GM12878 (cell line): ENCODE results near the gene HIGD1C. TPM values are rescaled to one million over a fixed set of nuclear protein-coding genes. Genes with fewer than 3 reads are reported as not detected.

Experiments
- ATAC-seq: fragments of 200-7000 bp; cut with Tn5 transposase; 3 replicates; pipeline ENCODE4 v1.9.1; 2020; ENCODE audit warnings: mild to moderate bottlenecking, moderate library complexity
- BruUV-seq: library from RNA; stranded (reverse); fragments of 400-500 nt; replicated peaks from 2 replicates; lab custom pipeline; 2021; lab: Mats Ljungman, UMichigan
- CTCF ChIA-PET: fragments of 300-600 bp; sonication (Branson Sonifier 250); formaldehyde crosslinking; extraction: SDS; loops from one replicate; lab custom pipeline; 2021; ENCODE audit warnings: inconsistent platforms; lab: Yijun Ruan, JAX
- POLR2A ChIA-PET: fragments of 350-600 bp; formaldehyde crosslinking; extraction: SDS; loops from one replicate; lab custom pipeline; 2021; ENCODE audit warnings: inconsistent platforms; lab: Charles Lee
- RAD21 ChIA-PET: fragments of 300-600 bp; sonication (Branson Sonifier 250); formaldehyde crosslinking; loops from one replicate; lab custom pipeline; 2023; ENCODE audit warnings: antibody characterized with exemption; ENCODE audit not compliant: unreplicated experiment; lab: Charles Lee
- SMC1A ChIA-PET: fragments of 300-600 bp; sonication (Branson Sonifier 250); formaldehyde crosslinking; loops from one replicate; lab custom pipeline; 2023; ENCODE audit not compliant: unreplicated experiment, uncharacterized antibody; lab: Charles Lee
- DNase-seq: peaks from one replicate; pipeline ENCODE4 v3.0.0-alpha.2; 2011; ENCODE audit warnings: low read depth, low spot score
- FAIRE-seq: peaks from 3 replicates; lab custom pipeline; 2011; peaks lifted over from hg19 to GRCh38; lab: Jason Lieb, UNC
- H2AFZ ChIP-seq: 2 replicates; pipeline ENCODE4 v1.6.0; 2011; ENCODE audit warnings: low read depth, low read length, control low read depth; ENCODE audit not compliant: control insufficient read depth
- H3K27ac ChIP-seq: 2 replicates; pipeline ENCODE4 v1.5.1; 2011; ENCODE audit warnings: control low read depth; ENCODE audit not compliant: control insufficient read depth, insufficient read depth
- H3K27me3 ChIP-seq, 2 experiments: replicated peaks in 1 of 2; 2 replicates each; pipeline versions ENCODE4 v1.6.0 to v1.6.1; 2011; ENCODE audit warnings: low read length in 1 of 2; ENCODE audit not compliant: control insufficient read depth in 2 of 2, insufficient read depth in 2 of 2
- H3K36me3 ChIP-seq, 2 experiments: 2 replicates each; pipeline ENCODE4 v1.5.1; 2011; ENCODE audit warnings: low read length in 1 of 2; ENCODE audit not compliant: control insufficient read depth in 2 of 2, insufficient read depth in 2 of 2
- H3K4me1 ChIP-seq: 2 replicates; pipeline ENCODE4 v1.6.1; 2011; ENCODE audit warnings: mild to moderate bottlenecking, low read length, moderate library complexity, mixed read lengths; ENCODE audit not compliant: control insufficient read depth, insufficient read depth
- H3K4me2 ChIP-seq: 2 replicates; pipeline ENCODE4 v1.6.0; 2011; ENCODE audit warnings: control low read depth; ENCODE audit not compliant: control insufficient read depth, insufficient read depth
- H3K4me3 ChIP-seq: fragments of 200-600 bp; sonication (generic); 2 replicates; pipeline ENCODE4 v1.5.1; 2016
- H3K79me2 ChIP-seq: 2 replicates; pipeline ENCODE4 v1.6.0; 2011; ENCODE audit warnings: low read length; ENCODE audit not compliant: control insufficient read depth, insufficient read depth
- H3K9ac ChIP-seq: 2 replicates; pipeline ENCODE4 v1.8.0; 2011; ENCODE audit warnings: low read length, control low read depth, mixed read lengths; ENCODE audit not compliant: control insufficient read depth, insufficient read depth
- H3K9me3 ChIP-seq: replicated peaks from 3 replicates; pipeline ENCODE4 v1.5.1; 2011; ENCODE audit warnings: mild to moderate bottlenecking, low read length; ENCODE audit not compliant: control insufficient read depth, insufficient read depth
- H4K20me1 ChIP-seq: 2 replicates; pipeline ENCODE4 v1.6.0; 2011; ENCODE audit not compliant: control insufficient read depth, insufficient read depth
- CEBPB ChIP-seq, 2 experiments: fragments of 150-350 bp in 1 of 2; IDR thresholded peaks; 2 replicates each; pipeline ENCODE4 v1.6.1; 2012 to 2014; ENCODE audit warnings: low read depth in 2 of 2, low read length in 2 of 2, borderline replicate concordance in 1 of 2, inconsistent platforms in 1 of 2
- CHD2 ChIP-seq: IDR thresholded peaks from 2 replicates; pipeline ENCODE4 v1.6.1; 2011; ENCODE audit warnings: low read depth, low read length, improper control_type of control experiment, borderline replicate concordance
- CHD4 ChIP-seq: fragments of 200-600 bp; sonication (generic); IDR thresholded peaks from 2 replicates; pipeline ENCODE4 v1.6.1; 2016; ENCODE audit warnings: mild to moderate bottlenecking
- GABPA ChIP-seq: IDR thresholded peaks from 2 replicates; pipeline ENCODE4 v1.6.1; 2014; ENCODE audit warnings: antibody characterized with exemption, low read depth, mild to moderate bottlenecking, inconsistent platforms
- RB1 ChIP-seq: fragments of 450-650 bp; formaldehyde crosslinking; IDR thresholded peaks from 2 replicates; pipeline ENCODE4 v1.6.1; 2017; ENCODE audit warnings: mild to moderate bottlenecking, borderline replicate concordance
- STAT1 ChIP-seq: fragments of 450-650 bp; conservative IDR thresholded peaks from 2 replicates; pipeline ENCODE4 v1.6.1; 2014; ENCODE audit warnings: antibody characterized with exemption, mild to moderate bottlenecking
- SUPT20H ChIP-seq: IDR thresholded peaks from 2 replicates; pipeline ENCODE4 v1.6.1; 2011; ENCODE audit warnings: low read depth, mild to moderate bottlenecking, low read length, moderate library complexity, borderline replicate concordance; ENCODE audit not compliant: control insufficient read depth
- TARDBP ChIP-seq: IDR thresholded peaks from 2 replicates; pipeline ENCODE4 v1.6.1; 2016; ENCODE audit warnings: borderline replicate concordance
- TCF3 ChIP-seq: IDR thresholded peaks from 2 replicates; pipeline ENCODE4 v1.6.1; 2012; ENCODE audit warnings: low read depth, mild to moderate bottlenecking, low read length, borderline replicate concordance; ENCODE audit not compliant: insufficient read depth
- YY1 ChIP-seq: IDR thresholded peaks from 2 replicates; pipeline ENCODE4 v1.6.1; 2011; ENCODE audit warnings: low read depth, mild to moderate bottlenecking, low read length
- ZNF217 ChIP-seq: fragments of 450-650 bp; IDR thresholded peaks from 2 replicates; pipeline ENCODE4 v1.6.1; 2017; ENCODE audit warnings: antibody characterized with exemption, mild to moderate bottlenecking
- WGBS: methylation state at CpG from one replicate; pipeline ENCODE4 v1.1.6; 2016; ENCODE audit warnings: low lambda C conversion rate; ENCODE audit not compliant: insufficient replicate concordance, insufficient coverage; ENCODE audit errors: missing lambda C conversion rate; 5-methylcytosine and 5-hydroxymethylcytosine counted together
- in situ Hi-C: fragments of 300-500 bp; cut with MboI; formaldehyde crosslinking; loops from 9 replicates; pipeline ENCODE4 v1.14.3; 2018; ENCODE audit warnings: mixed read lengths
- intact Hi-C: fragments of 100-400 bp; cut with micrococcal nuclease; formaldehyde crosslinking; loops from one replicate; pipeline ENCODE4 v1.14.2; 2022; ENCODE audit not compliant: unreplicated experiment
- polyA plus RNA-seq, 11 experiments: library from polyadenylated mRNA; depleted of rRNA in 4 of 11; unstranded in 6 of 11; stranded (reverse) in 5 of 11; fragments of >200 nt; fragmentation: Nextera tagmentation in 4 of 11; fragmentation: Illumina TruSeq in 1 of 11; extraction: Ambion mirVana in 4 of 11; extraction: Trizol in 1 of 11; gene quantifications; 1 replicate in 1 of 11; 2 replicates in 10 of 11; pipeline versions ENCODE4 v1.2.1 to v1.2.3, GENCODE V29; 2011 to 2016; ENCODE audit warnings: inconsistent platforms in 2 of 11, missing spikeins in 2 of 11, low read depth in 1 of 11
- total RNA-seq, 4 experiments: library from RNA; depleted of rRNA in 3 of 4; stranded (reverse); fragments of >200 nt in 3 of 4; fragmentation: Illumina TruSeq in 1 of 4; extraction: Trizol in 1 of 4; gene quantifications; 2 replicates each; pipeline versions ENCODE4 v1.2.1 to v1.2.3, GENCODE V29; 2013 to 2021
- TF ChIP-seq, protein P1 (sequence below): fragments of 450-650 bp; formaldehyde crosslinking; IDR thresholded peaks from 2 replicates; pipeline ENCODE4 v1.4.0; 2022; ENCODE audit warnings: mild to moderate bottlenecking, moderate library complexity
- TF ChIP-seq, protein P2 (sequence below): fragments of 450-650 bp; formaldehyde crosslinking; IDR thresholded peaks from 2 replicates; pipeline ENCODE4 v1.5.0; 2022; ENCODE audit warnings: mild to moderate bottlenecking, missing genetic modification characterization
- TF ChIP-seq, protein P3 (sequence below): IDR thresholded peaks from 2 replicates; pipeline ENCODE4 v1.6.1; 2011; ENCODE audit warnings: borderline replicate concordance, low read depth, mild to moderate bottlenecking, moderate library complexity, mixed read lengths, low read length; ENCODE audit not compliant: insufficient read depth; ENCODE audit errors: extremely low read length
- TF ChIP-seq, protein P4 (sequence below): fragments of 450-650 bp; IDR thresholded peaks from 2 replicates; pipeline ENCODE4 v1.6.1; 2017; ENCODE audit warnings: mild to moderate bottlenecking

Gene HIGD1C
- total and polyA plus RNA-seq, 10 of the 15 experiments (the other 5 are each of a cell fraction or from before 2014, with no cell fraction given), result not detected

DNA sequence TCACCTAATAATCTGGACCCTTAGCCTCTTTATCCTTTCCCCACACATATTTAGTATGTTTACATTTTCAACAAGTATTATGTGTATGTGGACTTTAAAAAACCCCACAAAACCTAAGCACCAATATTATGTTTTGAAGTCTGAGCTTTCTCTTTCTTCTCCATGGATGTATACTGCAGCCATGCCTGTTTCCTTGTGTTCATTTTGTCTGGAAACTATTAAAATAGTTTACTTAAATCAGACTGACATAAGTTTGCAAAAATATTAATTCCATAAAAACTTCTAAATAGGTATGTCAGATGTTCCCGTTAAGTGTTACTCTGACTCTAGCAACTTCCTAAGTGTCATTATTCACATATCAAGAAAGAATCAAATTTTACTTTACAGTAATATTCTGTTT, 2.9 kb downstream of the HIGD1C start:
- DNase-seq, result no peak
- Histone ChIP-seq H3K27ac (no peak overlapping the region), H3K9ac (no peak overlapping the region), H3K27me3 (no peaks in the 10 kb centered on the region), H4K20me1 (no peaks in the 10 kb centered on the region), H2AFZ (no peak overlapping the region), H3K4me1 (no peaks in the 10 kb centered on the region), H3K4me2 (no peak overlapping the region), H3K79me2 (no peaks in the 10 kb centered on the region), H3K9me3 (no peaks in the 10 kb centered on the region), H3K36me3 (no peaks in the 10 kb centered on the region), H3K4me3 (no peak overlapping the region)
- SMC1A ChIA-PET, result no interaction called here
- CTCF ChIA-PET, result interaction anchor here (1.3 kb wide), 2 partner anchors 73 to 129 kb away, joined by 3 to 4 read pairs; no protein-coding TSS in a partner anchor
- in situ Hi-C loops, result no loop called here
- no peak for FAIRE-seq
- no TSS peak for BruUV-seq
- 100% methylated on average over 1 of the region's 1 CpG for WGBS
- POLR2A ChIA-PET, result interaction anchor here (0.5 kb wide), 1 partner anchor 363 kb away, joined by 3 read pairs; no protein-coding TSS in a partner anchor
- intact Hi-C loops, result no loop called here
- RAD21 ChIA-PET, result interaction anchor here (1.1 kb wide), 1 partner anchor 32 kb away, joined by 3 read pairs; no protein-coding TSS in a partner anchor
- no peak for ATAC-seq
- TF ChIP-seq SUPT20H (no peak), RB1 (no peak), TARDBP (no peak), CHD4 (no peak), GABPA (no peak), TCF3 (no peak), STAT1 (no peak), YY1 (no peak), CEBPB (IDR thresholded peaks at IDR 0.05; ENCODE audit: borderline replicate concordance in 1 of 2, low read depth in 2 of 2, low read length in 2 of 2) (no peak), ZNF217 (no peak), CHD2 (no peak)
- TF ChIP-seq, protein P1, sequence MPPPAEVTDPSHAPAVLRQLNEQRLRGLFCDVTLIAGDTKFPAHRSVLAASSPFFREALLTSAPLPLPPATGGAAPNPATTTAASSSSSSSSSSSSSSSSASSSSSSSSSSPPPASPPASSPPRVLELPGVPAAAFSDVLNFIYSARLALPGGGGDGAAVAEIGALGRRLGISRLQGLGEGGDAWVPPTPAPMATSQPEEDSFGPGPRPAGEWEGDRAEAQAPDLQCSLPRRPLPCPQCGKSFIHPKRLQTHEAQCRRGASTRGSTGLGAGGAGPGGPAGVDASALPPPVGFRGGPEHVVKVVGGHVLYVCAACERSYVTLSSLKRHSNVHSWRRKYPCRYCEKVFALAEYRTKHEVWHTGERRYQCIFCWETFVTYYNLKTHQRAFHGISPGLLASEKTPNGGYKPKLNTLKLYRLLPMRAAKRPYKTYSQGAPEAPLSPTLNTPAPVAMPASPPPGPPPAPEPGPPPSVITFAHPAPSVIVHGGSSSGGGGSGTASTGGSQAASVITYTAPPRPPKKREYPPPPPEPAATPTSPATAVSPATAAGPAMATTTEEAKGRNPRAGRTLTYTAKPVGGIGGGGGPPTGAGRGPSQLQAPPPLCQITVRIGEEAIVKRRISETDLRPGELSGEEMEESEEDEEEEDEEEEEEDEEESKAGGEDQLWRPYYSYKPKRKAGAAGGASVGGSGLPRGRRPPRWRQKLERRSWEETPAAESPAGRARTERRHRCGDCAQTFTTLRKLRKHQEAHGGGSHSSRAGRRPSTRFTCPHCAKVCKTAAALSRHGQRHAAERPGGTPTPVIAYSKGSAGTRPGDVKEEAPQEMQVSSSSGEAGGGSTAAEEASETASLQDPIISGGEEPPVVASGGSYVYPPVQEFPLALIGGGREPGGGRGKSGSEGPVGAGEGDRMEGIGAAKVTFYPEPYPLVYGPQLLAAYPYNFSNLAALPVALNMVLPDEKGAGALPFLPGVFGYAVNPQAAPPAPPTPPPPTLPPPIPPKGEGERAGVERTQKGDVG (CRISPR knock-in tag), result no peak
- TF ChIP-seq, protein P2, sequence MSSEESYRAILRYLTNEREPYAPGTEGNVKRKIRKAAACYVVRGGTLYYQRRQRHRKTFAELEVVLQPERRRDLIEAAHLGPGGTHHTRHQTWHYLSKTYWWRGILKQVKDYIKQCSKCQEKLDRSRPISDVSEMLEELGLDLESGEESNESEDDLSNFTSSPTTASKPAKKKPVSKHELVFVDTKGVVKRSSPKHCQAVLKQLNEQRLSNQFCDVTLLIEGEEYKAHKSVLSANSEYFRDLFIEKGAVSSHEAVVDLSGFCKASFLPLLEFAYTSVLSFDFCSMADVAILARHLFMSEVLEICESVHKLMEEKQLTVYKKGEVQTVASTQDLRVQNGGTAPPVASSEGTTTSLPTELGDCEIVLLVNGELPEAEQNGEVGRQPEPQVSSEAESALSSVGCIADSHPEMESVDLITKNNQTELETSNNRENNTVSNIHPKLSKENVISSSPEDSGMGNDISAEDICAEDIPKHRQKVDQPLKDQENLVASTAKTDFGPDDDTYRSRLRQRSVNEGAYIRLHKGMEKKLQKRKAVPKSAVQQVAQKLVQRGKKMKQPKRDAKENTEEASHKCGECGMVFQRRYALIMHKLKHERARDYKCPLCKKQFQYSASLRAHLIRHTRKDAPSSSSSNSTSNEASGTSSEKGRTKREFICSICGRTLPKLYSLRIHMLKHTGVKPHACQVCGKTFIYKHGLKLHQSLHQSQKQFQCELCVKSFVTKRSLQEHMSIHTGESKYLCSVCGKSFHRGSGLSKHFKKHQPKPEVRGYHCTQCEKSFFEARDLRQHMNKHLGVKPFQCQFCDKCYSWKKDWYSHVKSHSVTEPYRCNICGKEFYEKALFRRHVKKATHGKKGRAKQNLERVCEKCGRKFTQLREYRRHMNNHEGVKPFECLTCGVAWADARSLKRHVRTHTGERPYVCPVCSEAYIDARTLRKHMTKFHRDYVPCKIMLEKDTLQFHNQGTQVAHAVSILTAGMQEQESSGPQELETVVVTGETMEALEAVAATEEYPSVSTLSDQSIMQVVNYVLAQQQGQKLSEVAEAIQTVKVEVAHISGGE (CRISPR knock-in tag), result no peak
- TF ChIP-seq, protein P3, sequence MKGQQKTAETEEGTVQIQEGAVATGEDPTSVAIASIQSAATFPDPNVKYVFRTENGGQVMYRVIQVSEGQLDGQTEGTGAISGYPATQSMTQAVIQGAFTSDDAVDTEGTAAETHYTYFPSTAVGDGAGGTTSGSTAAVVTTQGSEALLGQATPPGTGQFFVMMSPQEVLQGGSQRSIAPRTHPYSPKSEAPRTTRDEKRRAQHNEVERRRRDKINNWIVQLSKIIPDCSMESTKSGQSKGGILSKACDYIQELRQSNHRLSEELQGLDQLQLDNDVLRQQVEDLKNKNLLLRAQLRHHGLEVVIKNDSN, result no peak
- TF ChIP-seq, protein P4, sequence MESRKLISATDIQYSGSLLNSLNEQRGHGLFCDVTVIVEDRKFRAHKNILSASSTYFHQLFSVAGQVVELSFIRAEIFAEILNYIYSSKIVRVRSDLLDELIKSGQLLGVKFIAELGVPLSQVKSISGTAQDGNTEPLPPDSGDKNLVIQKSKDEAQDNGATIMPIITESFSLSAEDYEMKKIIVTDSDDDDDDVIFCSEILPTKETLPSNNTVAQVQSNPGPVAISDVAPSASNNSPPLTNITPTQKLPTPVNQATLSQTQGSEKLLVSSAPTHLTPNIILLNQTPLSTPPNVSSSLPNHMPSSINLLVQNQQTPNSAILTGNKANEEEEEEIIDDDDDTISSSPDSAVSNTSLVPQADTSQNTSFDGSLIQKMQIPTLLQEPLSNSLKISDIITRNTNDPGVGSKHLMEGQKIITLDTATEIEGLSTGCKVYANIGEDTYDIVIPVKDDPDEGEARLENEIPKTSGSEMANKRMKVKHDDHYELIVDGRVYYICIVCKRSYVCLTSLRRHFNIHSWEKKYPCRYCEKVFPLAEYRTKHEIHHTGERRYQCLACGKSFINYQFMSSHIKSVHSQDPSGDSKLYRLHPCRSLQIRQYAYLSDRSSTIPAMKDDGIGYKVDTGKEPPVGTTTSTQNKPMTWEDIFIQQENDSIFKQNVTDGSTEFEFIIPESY, result no peak
